Measurements from ENCODE around the gene P4HB. TPM values are rescaled to one million over a fixed set of nuclear protein-coding genes. Genes with fewer than 3 reads are reported as not detected.

P4HB gene
- total and polyA plus RNA-seq, 12 donors = 546 to 2,717 (median 934) TPM

- 91 to 93% (median 92%) methylated on average over 23 to 38 of the region's 38 CpGs for WGBS, 4 donors
- TF ChIP-seq, protein P1, sequence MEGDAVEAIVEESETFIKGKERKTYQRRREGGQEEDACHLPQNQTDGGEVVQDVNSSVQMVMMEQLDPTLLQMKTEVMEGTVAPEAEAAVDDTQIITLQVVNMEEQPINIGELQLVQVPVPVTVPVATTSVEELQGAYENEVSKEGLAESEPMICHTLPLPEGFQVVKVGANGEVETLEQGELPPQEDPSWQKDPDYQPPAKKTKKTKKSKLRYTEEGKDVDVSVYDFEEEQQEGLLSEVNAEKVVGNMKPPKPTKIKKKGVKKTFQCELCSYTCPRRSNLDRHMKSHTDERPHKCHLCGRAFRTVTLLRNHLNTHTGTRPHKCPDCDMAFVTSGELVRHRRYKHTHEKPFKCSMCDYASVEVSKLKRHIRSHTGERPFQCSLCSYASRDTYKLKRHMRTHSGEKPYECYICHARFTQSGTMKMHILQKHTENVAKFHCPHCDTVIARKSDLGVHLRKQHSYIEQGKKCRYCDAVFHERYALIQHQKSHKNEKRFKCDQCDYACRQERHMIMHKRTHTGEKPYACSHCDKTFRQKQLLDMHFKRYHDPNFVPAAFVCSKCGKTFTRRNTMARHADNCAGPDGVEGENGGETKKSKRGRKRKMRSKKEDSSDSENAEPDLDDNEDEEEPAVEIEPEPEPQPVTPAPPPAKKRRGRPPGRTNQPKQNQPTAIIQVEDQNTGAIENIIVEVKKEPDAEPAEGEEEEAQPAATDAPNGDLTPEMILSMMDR (IDR thresholded peaks at IDR 0.05) = no peak
- TF ChIP-seq POLR2A (IDR thresholded peaks at IDR 0.05) = no peak
- Histone ChIP-seq H3K4me1 (replicated peaks in 1 of 2) (peaks cover 4 to 25% of the 10 kb centered on the region in 2 donors), H3K4me3 (no peak overlapping the region), H3K27ac (peak overlapping the region in 2 of 5 donors; percentile 49 to 71), H3K9me3 (replicated peaks in 1 of 3) (no peaks in the 10 kb centered on the region), H3K27me3 (no peaks in the 10 kb centered on the region), H3K36me3 (replicated peaks in 1 of 2) (peaks cover 0 to 72% of the 10 kb centered on the region in 2 donors)
- no peak for DNase-seq
- intact Hi-C loops (cut with DNase I) = no loop called here
These were observed 14.2 kb downstream of the P4HB start for GRCh38 chr17:81845881-81846742.

GRCh38 chr17:81845361-81845760 is 15.0 kb downstream of the P4HB start:
- 86 to 93% (median 92%) methylated on average over 3 to 13 of the region's 13 CpGs for WGBS, 4 donors
- Histone ChIP-seq H3K27ac (no peak overlapping the region), H3K9me3 (replicated peaks in 1 of 3) (no peaks in the 10 kb centered on the region), H3K4me3 (no peak overlapping the region), H3K36me3 (replicated peaks in 1 of 2) (peaks cover 0 to 68% of the 10 kb centered on the region in 2 donors), H3K4me1 (replicated peaks in 1 of 2) (peaks cover 4 to 26% of the 10 kb centered on the region in 2 donors), H3K27me3 (no peaks in the 10 kb centered on the region)
- intact Hi-C loops (cut with DNase I) = no loop called here
- DNase-seq = no peak
- TF ChIP-seq, protein P1 (IDR thresholded peaks at IDR 0.05) = no peak
- no peak for TF ChIP-seq POLR2A (IDR thresholded peaks at IDR 0.05)

- Histone ChIP-seq H3K27ac (no peak overlapping the region), H3K9me3 (replicated peaks in 1 of 3) (no peaks in the 10 kb centered on the region), H3K27me3 (no peaks in the 10 kb centered on the region), H3K36me3 (replicated peaks in 1 of 2) (peaks cover 0 to 63% of the 10 kb centered on the region in 2 donors), H3K4me1 (replicated peaks in 1 of 2) (peaks cover 4 to 26% of the 10 kb centered on the region in 2 donors), H3K4me3 (no peak overlapping the region)
- 82 to 93% (median 91%) methylated on average over 2 to 13 of the region's 13 CpGs for WGBS, 4 donors
- TF ChIP-seq, protein P1 (IDR thresholded peaks at IDR 0.05) = no peak
- TF ChIP-seq POLR2A (IDR thresholded peaks at IDR 0.05) = no peak
- intact Hi-C loops (cut with DNase I) = no loop called here
- no peak for DNase-seq
These were observed 15.4 kb downstream of the P4HB start for GRCh38 chr17:81844887-81845286.

DNA sequence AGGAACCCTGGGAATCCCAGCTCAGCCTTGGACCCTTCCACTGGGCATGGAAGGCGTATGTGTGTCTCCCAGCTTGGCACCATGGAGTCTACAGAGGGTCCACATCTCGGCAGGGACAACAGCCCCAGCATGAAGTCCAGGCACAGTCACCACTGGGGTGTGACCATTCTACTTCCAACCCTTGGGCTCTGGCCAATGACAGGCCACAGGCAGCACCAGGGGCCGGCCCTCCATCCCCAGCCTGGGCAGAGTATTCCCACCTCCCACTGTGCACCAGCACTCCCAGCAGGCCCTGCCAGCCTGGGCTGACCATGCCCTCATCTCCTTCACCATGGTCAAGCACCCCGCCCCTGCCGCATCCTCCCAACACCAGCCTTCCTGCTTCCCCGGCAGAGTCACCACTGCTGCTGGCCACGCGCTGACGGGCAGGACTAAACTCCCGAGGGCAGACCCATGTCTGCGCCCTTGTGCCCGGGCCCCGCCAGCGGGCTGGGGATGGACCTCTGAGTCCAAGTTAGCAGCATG is 15.9 kb downstream of the P4HB start:
- no peak overlapping the region for H3K4me3 ChIP-seq
- 90 to 94% (median 91%) methylated on average over 3 to 14 of the region's 14 CpGs for WGBS, 4 donors
- no peaks in the 10 kb centered on the region for H3K9me3 ChIP-seq (replicated peaks in 1 of 3)
- no peaks in the 10 kb centered on the region for H3K27me3 ChIP-seq
- peaks cover 4 to 26% of the 10 kb centered on the region in 2 donors for H3K4me1 ChIP-seq (replicated peaks in 1 of 2)
- peak overlapping the region in 2 of 5 donors; percentile 85 to 89 for H3K27ac ChIP-seq
- no peak for DNase-seq
- no peak for TF ChIP-seq POLR2A (IDR thresholded peaks at IDR 0.05)
- TF ChIP-seq, protein P1 (IDR thresholded peaks at IDR 0.05) = no peak
- intact Hi-C loops (cut with DNase I) = no loop called here
- peaks cover 0 to 60% of the 10 kb centered on the region in 2 donors for H3K36me3 ChIP-seq (replicated peaks in 1 of 2)
